ENCODE results near the gene IQGAP3.

DNA sequence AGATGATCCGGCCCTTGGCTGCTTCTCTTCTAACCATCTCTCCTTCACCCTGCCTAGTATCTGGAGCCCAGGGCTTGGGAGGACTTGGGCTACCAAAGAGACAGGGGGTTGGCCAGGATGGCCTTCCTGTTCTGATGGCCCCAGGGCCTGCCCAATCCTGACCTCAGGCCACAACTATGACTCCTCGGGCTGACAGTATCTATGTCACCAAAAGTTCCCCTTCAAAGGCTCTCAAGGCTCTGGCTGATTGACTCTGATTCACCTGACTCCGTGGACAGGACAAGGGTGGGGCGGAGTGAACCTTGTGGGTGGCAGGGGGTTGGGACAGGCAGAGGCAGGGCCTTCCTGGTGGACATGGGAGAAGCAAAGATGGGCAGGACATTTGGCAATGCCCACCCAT, 84.5 kb downstream of the IQGAP3 start:
- TF ChIP-seq EP300 (IDR thresholded peaks at IDR 0.05) = no peak
- TF ChIP-seq, protein P1, sequence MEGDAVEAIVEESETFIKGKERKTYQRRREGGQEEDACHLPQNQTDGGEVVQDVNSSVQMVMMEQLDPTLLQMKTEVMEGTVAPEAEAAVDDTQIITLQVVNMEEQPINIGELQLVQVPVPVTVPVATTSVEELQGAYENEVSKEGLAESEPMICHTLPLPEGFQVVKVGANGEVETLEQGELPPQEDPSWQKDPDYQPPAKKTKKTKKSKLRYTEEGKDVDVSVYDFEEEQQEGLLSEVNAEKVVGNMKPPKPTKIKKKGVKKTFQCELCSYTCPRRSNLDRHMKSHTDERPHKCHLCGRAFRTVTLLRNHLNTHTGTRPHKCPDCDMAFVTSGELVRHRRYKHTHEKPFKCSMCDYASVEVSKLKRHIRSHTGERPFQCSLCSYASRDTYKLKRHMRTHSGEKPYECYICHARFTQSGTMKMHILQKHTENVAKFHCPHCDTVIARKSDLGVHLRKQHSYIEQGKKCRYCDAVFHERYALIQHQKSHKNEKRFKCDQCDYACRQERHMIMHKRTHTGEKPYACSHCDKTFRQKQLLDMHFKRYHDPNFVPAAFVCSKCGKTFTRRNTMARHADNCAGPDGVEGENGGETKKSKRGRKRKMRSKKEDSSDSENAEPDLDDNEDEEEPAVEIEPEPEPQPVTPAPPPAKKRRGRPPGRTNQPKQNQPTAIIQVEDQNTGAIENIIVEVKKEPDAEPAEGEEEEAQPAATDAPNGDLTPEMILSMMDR (IDR thresholded peaks at IDR 0.05) = no peak

Measured in ovary (tissue), 3 donors.